Mesenchymal stem cell (in vitro differentiated cells and primary cell): ENCODE results near the gene BAHD1.

Source experiments
- DNase-seq: peaks from one replicate; pipeline ENCODE4 v3.0.0-alpha.2; 2013
- H2AFZ ChIP-seq: one replicate; pipeline ENCODE4 v1.6.1; 2013; ENCODE audit warnings: low read depth, mild to moderate bottlenecking, control low read depth, inconsistent platforms, low read length, moderate library complexity
- H2AK5ac ChIP-seq: 2 replicates; pipeline ENCODE4 v1.6.1; 2013; ENCODE audit warnings: low read length, moderate library complexity, mild to moderate bottlenecking, inconsistent platforms; ENCODE audit not compliant: severe bottlenecking
- H2BK120ac ChIP-seq: one replicate; pipeline ENCODE4 v1.6.1; 2013; ENCODE audit warnings: low read depth, mild to moderate bottlenecking, inconsistent platforms, low read length, moderate library complexity
- H2BK12ac ChIP-seq, 2 experiments: one replicate each; pipeline ENCODE4 v1.6.1; 2013; ENCODE audit warnings: inconsistent platforms in 2 of 2, low read length in 2 of 2, mild to moderate bottlenecking in 2 of 2, moderate library complexity in 2 of 2, control low read depth in 1 of 2
- H2BK15ac ChIP-seq: one replicate; pipeline ENCODE4 v1.6.1; 2013; ENCODE audit warnings: mild to moderate bottlenecking, low read depth, inconsistent platforms; ENCODE audit not compliant: poor library complexity, severe bottlenecking
- H2BK5ac ChIP-seq: 2 replicates; pipeline ENCODE4 v1.6.1; 2013; ENCODE audit warnings: low read depth, mild to moderate bottlenecking, low read length, control low read depth, inconsistent platforms; ENCODE audit not compliant: poor library complexity, severe bottlenecking
- H3K14ac ChIP-seq, 2 experiments: one replicate each; pipeline ENCODE4 v1.6.1; 2013; ENCODE audit warnings: inconsistent platforms in 2 of 2, low read length in 2 of 2, control low read depth in 1 of 2, mild to moderate bottlenecking in 1 of 2, moderate library complexity in 1 of 2
- H3K18ac ChIP-seq, 2 experiments: one replicate each; pipeline ENCODE4 v1.6.1; 2013; ENCODE audit warnings: inconsistent platforms in 2 of 2, low read length in 2 of 2, control low read depth in 1 of 2, low read depth in 1 of 2, mild to moderate bottlenecking in 1 of 2
- H3K23ac ChIP-seq, 2 experiments: one replicate each; pipeline ENCODE4 v1.6.1; 2013; ENCODE audit warnings: inconsistent platforms in 2 of 2, low read length in 2 of 2, mild to moderate bottlenecking in 2 of 2, moderate library complexity in 2 of 2, control low read depth in 1 of 2
- H3K27ac ChIP-seq: 2 replicates; pipeline ENCODE4 v1.5.1; 2013; ENCODE audit warnings: mild to moderate bottlenecking, moderate library complexity, low read length, control low read depth, inconsistent platforms; ENCODE audit not compliant: poor library complexity, severe bottlenecking
- H3K27me3 ChIP-seq, 2 experiments: 2 replicates each; pipeline versions ENCODE4 v1.6.1 to v1.7.0; 2013; ENCODE audit warnings: low read length in 2 of 2, mild to moderate bottlenecking in 2 of 2, moderate library complexity in 2 of 2, control low read depth in 1 of 2, inconsistent platforms in 1 of 2; ENCODE audit not compliant: control insufficient read depth in 1 of 2, insufficient read depth in 1 of 2
- H3K36me3 ChIP-seq, 2 experiments: 2 replicates each; pipeline versions ENCODE4 v1.6.1 to v1.7.0; 2013; ENCODE audit warnings: low read length in 2 of 2, control low read depth in 1 of 2, inconsistent platforms in 1 of 2, low read depth in 1 of 2, mild to moderate bottlenecking in 1 of 2; ENCODE audit not compliant: insufficient read depth in 2 of 2, control insufficient read depth in 1 of 2
- H3K4ac ChIP-seq, 2 experiments: one replicate each; pipeline ENCODE4 v1.6.1; 2013; ENCODE audit warnings: inconsistent platforms in 2 of 2, low read length in 2 of 2, mild to moderate bottlenecking in 2 of 2, moderate library complexity in 2 of 2, control low read depth in 1 of 2, low read depth in 1 of 2
- H3K4me1 ChIP-seq: 2 replicates; pipeline ENCODE4 v1.6.1; 2013; ENCODE audit warnings: low read depth, low read length, control low read depth; ENCODE audit not compliant: control insufficient read depth, insufficient read depth
- H3K4me2 ChIP-seq: 2 replicates; pipeline ENCODE4 v1.6.1; 2013; ENCODE audit warnings: low read length, mild to moderate bottlenecking, inconsistent platforms; ENCODE audit not compliant: poor library complexity, severe bottlenecking
- H3K4me3 ChIP-seq, 2 experiments: 2 replicates each; pipeline versions ENCODE4 v1.5.1 to v1.7.0; 2013; ENCODE audit warnings: low read length in 2 of 2, mild to moderate bottlenecking in 2 of 2, control low read depth in 1 of 2, low read depth in 1 of 2; ENCODE audit not compliant: insufficient read depth in 1 of 2
- H3K79me1 ChIP-seq: replicated peaks from 2 replicates; pipeline ENCODE4 v1.6.1; 2013; ENCODE audit warnings: mild to moderate bottlenecking, control low read depth, low read length, inconsistent platforms; ENCODE audit not compliant: poor library complexity, severe bottlenecking
- H3K9ac ChIP-seq: 2 replicates; pipeline ENCODE4 v1.7.0; 2013; ENCODE audit warnings: mild to moderate bottlenecking, low read length, moderate library complexity
- H3K9me3 ChIP-seq: 2 replicates; pipeline ENCODE4 v1.7.0; 2013; ENCODE audit warnings: mild to moderate bottlenecking, low read length; ENCODE audit not compliant: control insufficient read depth
- H4K8ac ChIP-seq: one replicate; pipeline ENCODE4 v1.6.1; 2013; ENCODE audit warnings: inconsistent platforms, mild to moderate bottlenecking, low read length, moderate library complexity
- H4K91ac ChIP-seq: one replicate; pipeline ENCODE4 v1.6.1; 2013; ENCODE audit warnings: mild to moderate bottlenecking, low read length, inconsistent platforms
- WGBS: methylation state at CpG from one replicate; pipeline ENCODE4 v1.1.7; 2013; ENCODE audit warnings: mixed read lengths; 5-methylcytosine and 5-hydroxymethylcytosine counted together

BAHD1 gene

DNA sequence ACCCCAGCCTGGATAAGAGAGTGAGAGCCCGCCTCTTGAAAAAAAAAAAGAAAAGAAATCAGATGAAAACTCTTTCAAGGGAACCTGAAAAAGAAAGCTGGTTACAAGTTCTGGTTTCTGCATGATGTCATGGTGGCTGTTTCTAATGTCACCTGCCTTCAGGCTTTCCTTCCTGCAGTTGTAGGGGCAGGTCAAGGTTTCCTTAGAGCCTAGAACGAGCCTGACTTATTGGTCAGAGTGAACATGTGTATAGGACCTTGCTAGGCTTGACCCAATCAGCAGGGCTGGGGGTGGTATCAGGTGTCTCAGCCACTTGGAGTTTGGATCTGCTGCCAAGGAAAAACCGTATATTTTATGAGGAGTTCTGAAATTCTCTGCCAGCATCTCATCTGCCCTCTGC is 31.4 kb upstream of the BAHD1 start:
- Histone ChIP-seq H4K8ac (no peak overlapping the region), H3K9ac (no peak overlapping the region), H2BK5ac (no peak overlapping the region), H2AK5ac (no peak overlapping the region), H3K36me3 (peaks cover 59 to 68% of the 10 kb centered on the region in 2 experiments), H2BK12ac (no peak overlapping the region), H3K27ac (no peak overlapping the region), H3K4me1 (peaks cover 8% of the 10 kb centered on the region), H3K4me2 (no peak overlapping the region), H2AFZ (no peak overlapping the region), H3K9me3 (no peaks in the 10 kb centered on the region), H3K27me3 (no peaks in the 10 kb centered on the region), H3K23ac (no peak overlapping the region), H3K18ac (no peak overlapping the region), H3K4me3 (no peak overlapping the region), H2BK15ac (no peak overlapping the region), H4K91ac (no peak overlapping the region), H2BK120ac (no peak overlapping the region), H3K79me1 (peaks cover 44% of the 10 kb centered on the region), H3K14ac (no peak overlapping the region), H3K4ac (no peak overlapping the region)
- DNase-seq: no peak
- WGBS: 94% methylated on average over 3 of the region's 3 CpGs

DNA sequence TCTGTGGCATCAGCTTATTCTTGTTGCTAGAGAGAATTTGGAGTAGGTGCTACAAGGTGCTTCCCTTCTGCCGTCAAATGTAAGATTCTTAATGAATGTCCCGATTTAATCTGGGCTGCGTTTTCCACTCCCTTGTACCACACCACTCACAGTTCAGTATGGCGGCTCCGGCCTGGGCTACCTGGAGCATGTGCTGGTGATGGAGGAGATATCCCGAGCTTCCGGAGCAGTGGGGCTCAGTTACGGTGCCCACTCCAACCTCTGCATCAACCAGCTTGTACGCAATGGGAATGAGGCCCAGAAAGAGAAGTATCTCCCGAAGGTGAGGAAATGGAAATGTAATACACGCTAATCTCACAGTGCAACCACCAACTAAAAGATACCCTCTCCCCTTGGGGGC is 30.3 kb upstream of the BAHD1 start:
- Histone ChIP-seq H2AFZ (no peak overlapping the region), H2BK15ac (no peak overlapping the region), H3K18ac (no peak overlapping the region), H3K9me3 (no peaks in the 10 kb centered on the region), H3K4me1 (peaks cover 7% of the 10 kb centered on the region), H3K27me3 (no peaks in the 10 kb centered on the region), H4K91ac (no peak overlapping the region), H3K14ac (no peak overlapping the region), H3K23ac (no peak overlapping the region), H2BK120ac (no peak overlapping the region), H2BK5ac (no peak overlapping the region), H2AK5ac (no peak overlapping the region), H3K27ac (no peak overlapping the region), H4K8ac (no peak overlapping the region), H3K4me3 (no peak overlapping the region), H2BK12ac (no peak overlapping the region), H3K9ac (no peak overlapping the region), H3K79me1 (peaks cover 44% of the 10 kb centered on the region), H3K4ac (no peak overlapping the region), H3K36me3 (peaks cover 70 to 79% of the 10 kb centered on the region in 2 experiments), H3K4me2 (no peak overlapping the region)
- DNase-seq: no peak
- WGBS: 96% methylated on average over 8 of the region's 11 CpGs

DNA sequence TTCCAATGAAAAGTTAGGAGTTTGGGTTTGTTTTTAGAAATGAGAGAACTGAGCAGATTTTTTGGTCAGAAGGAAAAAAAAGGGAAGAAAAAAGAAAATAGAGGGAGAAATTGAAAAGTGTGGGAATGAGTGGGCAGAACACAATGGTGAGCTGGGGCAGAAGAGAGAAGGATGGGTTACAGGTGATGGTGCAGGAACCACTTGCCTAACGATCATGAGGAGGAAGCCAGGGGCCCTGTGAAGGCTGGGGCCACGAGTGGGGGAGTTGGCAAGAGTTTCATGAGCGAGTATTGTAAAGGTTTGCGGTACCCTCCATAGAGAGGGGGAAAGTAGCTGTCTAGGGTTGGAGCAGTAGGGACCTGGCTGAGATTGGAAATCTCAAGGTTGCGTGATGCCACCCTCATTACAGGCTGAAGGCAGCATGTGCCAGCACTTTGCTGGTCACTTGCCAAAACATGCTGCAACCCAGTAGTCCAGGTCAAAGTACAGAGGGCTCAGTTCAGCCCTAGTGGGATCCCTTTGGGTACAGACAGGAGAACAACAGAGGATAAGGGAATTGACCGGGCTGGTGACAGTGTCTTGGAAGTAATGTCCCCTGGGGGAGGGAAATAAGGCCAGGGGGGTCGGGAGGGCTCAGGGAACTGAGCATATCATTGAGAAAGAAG is 28.5 kb upstream of the BAHD1 start:
- H3K18ac ChIP-seq: no peak overlapping the region
- peaks cover 39% of the 10 kb centered on the region for H3K79me1 ChIP-seq
- H3K4me2 ChIP-seq: no peak overlapping the region
- H2BK12ac ChIP-seq: no peak overlapping the region
- no peaks in the 10 kb centered on the region for H3K9me3 ChIP-seq
- H4K8ac ChIP-seq: no peak overlapping the region
- H4K91ac ChIP-seq: no peak overlapping the region
- no peak overlapping the region for H2AK5ac ChIP-seq
- no peak overlapping the region for H3K27ac ChIP-seq
- no peak overlapping the region for H3K4me3 ChIP-seq
- H3K36me3 ChIP-seq: peaks cover 84 to 93% of the 10 kb centered on the region in 2 experiments
- no peak overlapping the region for H2BK15ac ChIP-seq
- H2BK120ac ChIP-seq: no peak overlapping the region
- WGBS: 96% methylated on average over 7 of the region's 7 CpGs
- H2AFZ ChIP-seq: no peak overlapping the region
- no peak for DNase-seq
- H3K9ac ChIP-seq: no peak overlapping the region
- no peak overlapping the region for H3K23ac ChIP-seq
- H3K27me3 ChIP-seq: no peaks in the 10 kb centered on the region
- no peak overlapping the region for H2BK5ac ChIP-seq
- peaks cover 5% of the 10 kb centered on the region for H3K4me1 ChIP-seq
- no peak overlapping the region for H3K14ac ChIP-seq
- no peak overlapping the region for H3K4ac ChIP-seq

DNA sequence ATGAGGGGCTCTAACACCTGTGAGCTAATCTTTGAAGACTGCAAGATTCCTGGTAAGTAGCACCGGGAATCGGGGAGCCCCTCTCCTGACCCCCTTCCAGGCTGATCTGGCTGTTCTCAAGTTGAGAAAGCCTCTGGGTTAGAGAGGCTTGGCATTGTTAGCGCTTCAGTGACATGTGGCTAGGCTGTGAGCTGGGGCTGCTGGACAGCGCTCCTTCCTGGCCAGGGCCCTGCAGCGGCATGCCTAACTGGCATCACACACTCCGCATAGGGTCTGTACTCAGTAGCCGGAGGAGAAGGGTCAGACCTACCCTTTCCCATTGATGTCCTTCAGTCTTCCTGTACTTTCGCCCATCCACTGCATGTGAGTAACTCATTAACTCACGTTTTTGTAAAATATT is 27.7 kb upstream of the BAHD1 start:
- peaks cover 2% of the 10 kb centered on the region for H3K4me1 ChIP-seq
- no peak overlapping the region for H3K27ac ChIP-seq
- H3K4ac ChIP-seq: no peak overlapping the region
- H3K27me3 ChIP-seq: no peaks in the 10 kb centered on the region
- H2BK15ac ChIP-seq: no peak overlapping the region
- no peak overlapping the region for H3K9ac ChIP-seq
- peaks cover 80 to 92% of the 10 kb centered on the region in 2 experiments for H3K36me3 ChIP-seq
- no peaks in the 10 kb centered on the region for H3K9me3 ChIP-seq
- no peak overlapping the region for H2AFZ ChIP-seq
- H4K8ac ChIP-seq: no peak overlapping the region
- H4K91ac ChIP-seq: no peak overlapping the region
- no peak for DNase-seq
- H3K4me2 ChIP-seq: no peak overlapping the region
- no peak overlapping the region for H2BK12ac ChIP-seq
- H2BK5ac ChIP-seq: no peak overlapping the region
- H3K18ac ChIP-seq: no peak overlapping the region
- H3K79me1 ChIP-seq: peaks cover 32% of the 10 kb centered on the region
- H2AK5ac ChIP-seq: no peak overlapping the region
- no peak overlapping the region for H3K4me3 ChIP-seq
- WGBS: 97% methylated on average over 7 of the region's 9 CpGs
- H2BK120ac ChIP-seq: no peak overlapping the region
- no peak overlapping the region for H3K23ac ChIP-seq
- no peak overlapping the region for H3K14ac ChIP-seq
